Stimulated activated CD4-positive, alpha-beta T cell treated with anti-CD3 and anti-CD28 coated beads, Interleukin-2, amount 100 ng/mL, for 48 hours (primary cell): ENCODE measurements around the gene MS4A10.
"Not testable (repeated sequence)": the region's sequence is repeated elsewhere in the genome, so short reads cannot be mapped to it uniquely, and the experiment has no call there.

Experiments
- DNase-seq, 2 donors: peaks; one replicate each; pipeline ENCODE4 v3.0.0-alpha.2; 2020

MS4A10 gene

GRCh38 chr11:60788401-60789125 lies 3.4 kb downstream of the MS4A10 start:
- no peak for DNase-seq

GRCh38 chr11:60790726-60791125 lies 5.6 kb downstream of the MS4A10 start:
- no peak for DNase-seq

- DNase-seq: no peak
These were observed 6.2 kb downstream of the MS4A10 start for GRCh38 chr11:60791153-60791933.

GRCh38 chr11:60792521-60792920 lies 7.4 kb downstream of the MS4A10 start:
- DNase-seq: no peak

GRCh38 chr11:60795291-60795690 lies 10.2 kb downstream of the MS4A10 start:
- DNase-seq: no peak

GRCh38 chr11:60797846-60798630 lies 12.9 kb downstream of the MS4A10 start:
- no peak for DNase-seq

- DNase-seq: no peak
These were observed 13.5 kb downstream of the MS4A10 start for GRCh38 chr11:60798631-60799030.

GRCh38 chr11:60801194-60801593 lies 16.1 kb downstream of the MS4A10 start:
- DNase-seq: no peak

- DNase-seq: no peak
These were observed 18.3 kb downstream of the MS4A10 start for GRCh38 chr11:60803273-60803936.

GRCh38 chr11:60809249-60809648 lies 24.1 kb downstream of the MS4A10 start:
- no peak for DNase-seq

- no peak for DNase-seq
These were observed 24.6 kb downstream of the MS4A10 start for GRCh38 chr11:60809691-60810090.

- DNase-seq: no peak
These were observed 25.0 kb downstream of the MS4A10 start for GRCh38 chr11:60810151-60810550.

- DNase-seq: no peak
These were observed 25.4 kb downstream of the MS4A10 start for GRCh38 chr11:60810569-60810968.

- DNase-seq: no peak
These were observed 28.2 kb downstream of the MS4A10 start for GRCh38 chr11:60813324-60813723.

GRCh38 chr11:60814112-60814511 lies 29.0 kb downstream of the MS4A10 start:
- no peak for DNase-seq

GRCh38 chr11:60816590-60817157 lies 31.5 kb downstream of the MS4A10 start:
- DNase-seq: no peak

GRCh38 chr11:60818057-60818456 lies 32.9 kb downstream of the MS4A10 start:
- DNase-seq: no peak

- no peak for DNase-seq
These were observed 36.9 kb downstream of the MS4A10 start for GRCh38 chr11:60821827-60822599.

- not testable (repeated sequence) for DNase-seq
These were observed 38.7 kb downstream of the MS4A10 start for GRCh38 chr11:60823745-60824306.

- no peak for DNase-seq
These were observed 40.0 kb downstream of the MS4A10 start for GRCh38 chr11:60825118-60825517.

GRCh38 chr11:60825790-60826189 lies 40.7 kb downstream of the MS4A10 start:
- no peak for DNase-seq
